ENCODE data around the gene CCT7.

DNA sequence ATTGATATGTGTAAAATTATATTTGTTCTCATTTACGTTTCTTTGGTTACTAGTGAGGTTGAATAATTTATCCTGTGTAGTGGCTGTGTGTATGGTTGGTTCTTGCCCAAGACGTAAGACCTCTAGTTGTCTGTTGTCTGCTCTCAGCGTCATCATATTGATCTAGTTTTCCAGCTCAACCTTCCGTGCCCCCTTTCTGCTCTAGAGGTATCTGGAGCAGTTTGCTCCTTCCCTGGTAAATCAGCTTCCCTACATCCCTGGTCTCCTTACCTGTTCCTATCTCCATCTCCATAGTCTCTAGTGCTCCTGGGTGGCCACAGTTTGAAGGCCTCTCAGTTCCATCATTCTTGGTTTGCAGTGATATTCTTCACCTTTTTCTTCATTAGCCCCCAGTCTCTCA is 18.9 kb upstream of the CCT7 start:
- TF ChIP-seq, protein P1, sequence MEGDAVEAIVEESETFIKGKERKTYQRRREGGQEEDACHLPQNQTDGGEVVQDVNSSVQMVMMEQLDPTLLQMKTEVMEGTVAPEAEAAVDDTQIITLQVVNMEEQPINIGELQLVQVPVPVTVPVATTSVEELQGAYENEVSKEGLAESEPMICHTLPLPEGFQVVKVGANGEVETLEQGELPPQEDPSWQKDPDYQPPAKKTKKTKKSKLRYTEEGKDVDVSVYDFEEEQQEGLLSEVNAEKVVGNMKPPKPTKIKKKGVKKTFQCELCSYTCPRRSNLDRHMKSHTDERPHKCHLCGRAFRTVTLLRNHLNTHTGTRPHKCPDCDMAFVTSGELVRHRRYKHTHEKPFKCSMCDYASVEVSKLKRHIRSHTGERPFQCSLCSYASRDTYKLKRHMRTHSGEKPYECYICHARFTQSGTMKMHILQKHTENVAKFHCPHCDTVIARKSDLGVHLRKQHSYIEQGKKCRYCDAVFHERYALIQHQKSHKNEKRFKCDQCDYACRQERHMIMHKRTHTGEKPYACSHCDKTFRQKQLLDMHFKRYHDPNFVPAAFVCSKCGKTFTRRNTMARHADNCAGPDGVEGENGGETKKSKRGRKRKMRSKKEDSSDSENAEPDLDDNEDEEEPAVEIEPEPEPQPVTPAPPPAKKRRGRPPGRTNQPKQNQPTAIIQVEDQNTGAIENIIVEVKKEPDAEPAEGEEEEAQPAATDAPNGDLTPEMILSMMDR (conservative IDR thresholded peaks at IDR 0.05; ENCODE audit: low read depth, low read length): no peak
- TF ChIP-seq EZH2 (IDR thresholded peaks at IDR 0.05; ENCODE audit: borderline replicate concordance, low read depth, low read length, poor library complexity, severe bottlenecking): no peak
